Effector memory CD8-positive, alpha-beta T cell (primary cell): ENCODE measurements around the gene XAGE2.
"Not testable (repeated sequence)": the region's sequence is repeated elsewhere in the genome, so short reads cannot be mapped to it uniquely, and the experiment has no call there.

Experiments
- ATAC-seq: fragments of 150-1000 bp; cut with Tn5 transposase; replicated peaks from 2 replicates; pipeline ENCODE4 v1.10.0; 2021; ENCODE audit warnings: mild to moderate bottlenecking, moderate library complexity
- DNase-seq, 3 experiments: peaks; one replicate each; pipeline ENCODE4 v3.0.0; 2021
- H3K27ac Mint-ChIP-seq, 2 donors: one replicate each; pipeline ENCODE4 v1.8.0; 2022; ENCODE audit warnings: mild to moderate bottlenecking in 2 of 2, mixed read lengths in 2 of 2, moderate library complexity in 2 of 2
- H3K27me3 Mint-ChIP-seq, 2 donors: one replicate each; pipeline ENCODE4 v1.8.0; 2022; ENCODE audit warnings: mixed read lengths in 2 of 2
- H3K36me3 Mint-ChIP-seq: one replicate; pipeline ENCODE4 v1.8.0; 2022; ENCODE audit warnings: mild to moderate bottlenecking, moderate library complexity, mixed read lengths; ENCODE audit not compliant: insufficient read depth
- H3K4me1 Mint-ChIP-seq, 2 donors: one replicate each; pipeline ENCODE4 v1.8.0; 2022; ENCODE audit warnings: low read depth in 2 of 2, mixed read lengths in 2 of 2
- H3K4me3 Mint-ChIP-seq, 2 donors: one replicate each; pipeline ENCODE4 v1.8.0; 2022; ENCODE audit warnings: mild to moderate bottlenecking in 2 of 2, mixed read lengths in 2 of 2, moderate library complexity in 2 of 2
- H3K9me3 Mint-ChIP-seq, 2 donors: one replicate each; pipeline ENCODE4 v1.8.0; 2022; ENCODE audit warnings: mixed read lengths in 2 of 2
- total RNA-seq, 9 experiments: gene quantifications; one replicate each; lab custom pipeline; 2026; lab: John Stamatoyannopoulos, UW

The XAGE2 gene
- total RNA-seq = 0 reads per million in 9 experiments

GRCh38 chrX:52368368-52369055 is at the start of gene XAGE2:
XAGE2 (plus strand) TSS chrX:52369021; CDS start chrX:52370015, 994 bp downstream.
- Mint-ChIP-seq H3K36me3 (no peaks in the 10 kb centered on the region), H3K4me3 (no peak within 1 kb of the TSS), H3K27me3 (no peaks in the 10 kb centered on the region), H3K27ac (no peak within 1 kb of the TSS), H3K4me1 (no peaks in the 10 kb centered on the region), H3K9me3 (no peaks in the 10 kb centered on the region)
- DNase-seq (no peak), ATAC-seq (no peak)

GRCh38 chrX:52337410-52337809 is 31.4 kb upstream of the XAGE2 start:
- H3K27ac Mint-ChIP-seq = no peak overlapping the region

GRCh38 chrX:52341493-52341892 is 27.3 kb upstream of the XAGE2 start:
- no peaks in the 10 kb centered on the region for H3K4me1 Mint-ChIP-seq
- no peaks in the 10 kb centered on the region for H3K9me3 Mint-ChIP-seq
- no peaks in the 10 kb centered on the region for H3K36me3 Mint-ChIP-seq
- H3K27ac Mint-ChIP-seq = no peak overlapping the region
- peaks cover 3 to 24% of the 10 kb centered on the region in 2 donors for H3K27me3 Mint-ChIP-seq
- H3K4me3 Mint-ChIP-seq = no peak overlapping the region
- ATAC-seq (no peak), DNase-seq (no peak)

More at GRCh38 chrX:52337410-52337809, 31.4 kb upstream of the XAGE2 start:
- Mint-ChIP-seq H3K9me3 (no peaks in the 10 kb centered on the region), H3K36me3 (no peaks in the 10 kb centered on the region), H3K4me1 (no peaks in the 10 kb centered on the region), H3K4me3 (no peak overlapping the region), H3K27me3 (peaks cover 22 to 40% of the 10 kb centered on the region in 2 donors)
- DNase-seq (no peak), ATAC-seq (no peak)

- H3K27ac Mint-ChIP-seq, H3K36me3 Mint-ChIP-seq, ATAC-seq, DNase-seq, H3K4me1 Mint-ChIP-seq, H3K4me3 Mint-ChIP-seq, H3K9me3 Mint-ChIP-seq: not testable (repeated sequence)
- H3K27me3 Mint-ChIP-seq = peaks cover 0 to 17% of the 10 kb centered on the region in 2 donors
Measured at GRCh38 chrX:52343131-52343530, 25.7 kb upstream of the XAGE2 start.

GRCh38 chrX:52345402-52345801 is 23.4 kb upstream of the XAGE2 start:
- not testable (repeated sequence) for H3K27ac Mint-ChIP-seq, ATAC-seq, H3K9me3 Mint-ChIP-seq, H3K4me1 Mint-ChIP-seq, H3K36me3 Mint-ChIP-seq, H3K27me3 Mint-ChIP-seq, H3K4me3 Mint-ChIP-seq
- peak in 1 of 3 experiments; percentile 15 for DNase-seq

- no peaks in the 10 kb centered on the region for H3K36me3 Mint-ChIP-seq
- H3K4me3 Mint-ChIP-seq = no peak overlapping the region
- no peak for ATAC-seq
- no peaks in the 10 kb centered on the region for H3K27me3 Mint-ChIP-seq
- no peak overlapping the region for H3K27ac Mint-ChIP-seq
- no peak for DNase-seq
- H3K4me1 Mint-ChIP-seq = no peaks in the 10 kb centered on the region
- no peaks in the 10 kb centered on the region for H3K9me3 Mint-ChIP-seq
Measured at GRCh38 chrX:52346174-52347165, 22.4 kb upstream of the XAGE2 start.

GRCh38 chrX:52349681-52350080 is 19.1 kb upstream of the XAGE2 start:
- no peak overlapping the region for H3K27ac Mint-ChIP-seq
- H3K9me3 Mint-ChIP-seq = no peaks in the 10 kb centered on the region
- no peaks in the 10 kb centered on the region for H3K36me3 Mint-ChIP-seq
- no peak overlapping the region for H3K4me3 Mint-ChIP-seq
- H3K4me1 Mint-ChIP-seq = no peaks in the 10 kb centered on the region
- DNase-seq = no peak
- no peak for ATAC-seq
- no peaks in the 10 kb centered on the region for H3K27me3 Mint-ChIP-seq

- Mint-ChIP-seq H3K4me1 (no peaks in the 10 kb centered on the region), H3K9me3 (no peaks in the 10 kb centered on the region), H3K4me3 (no peak overlapping the region), H3K27me3 (no peaks in the 10 kb centered on the region), H3K36me3 (no peaks in the 10 kb centered on the region), H3K27ac (no peak overlapping the region)
- no peak for ATAC-seq
- DNase-seq = no peak
Measured at GRCh38 chrX:52352551-52352950, 16.3 kb upstream of the XAGE2 start.

GRCh38 chrX:52353838-52354237 is 15.0 kb upstream of the XAGE2 start:
- H3K9me3 Mint-ChIP-seq = no peaks in the 10 kb centered on the region
- H3K36me3 Mint-ChIP-seq = no peaks in the 10 kb centered on the region
- no peaks in the 10 kb centered on the region for H3K4me1 Mint-ChIP-seq
- no peaks in the 10 kb centered on the region for H3K27me3 Mint-ChIP-seq
- ATAC-seq (no peak), DNase-seq (no peak)
- no peak overlapping the region for H3K4me3 Mint-ChIP-seq
- no peak overlapping the region for H3K27ac Mint-ChIP-seq

- H3K27ac Mint-ChIP-seq = no peak overlapping the region
- ATAC-seq = no peak
- no peak for DNase-seq
- H3K4me1 Mint-ChIP-seq = no peaks in the 10 kb centered on the region
- no peaks in the 10 kb centered on the region for H3K36me3 Mint-ChIP-seq
- no peaks in the 10 kb centered on the region for H3K27me3 Mint-ChIP-seq
- no peaks in the 10 kb centered on the region for H3K9me3 Mint-ChIP-seq
- H3K4me3 Mint-ChIP-seq = no peak overlapping the region
Measured at GRCh38 chrX:52355108-52355507, 13.7 kb upstream of the XAGE2 start.

- Mint-ChIP-seq H3K27me3 (no peaks in the 10 kb centered on the region), H3K9me3 (no peaks in the 10 kb centered on the region), H3K27ac (no peak overlapping the region), H3K4me3 (no peak overlapping the region), H3K4me1 (no peaks in the 10 kb centered on the region), H3K36me3 (no peaks in the 10 kb centered on the region)
- ATAC-seq = no peak
- no peak for DNase-seq
Measured at GRCh38 chrX:52359614-52360232, 9.1 kb upstream of the XAGE2 start.

GRCh38 chrX:52361941-52362340 is 6.9 kb upstream of the XAGE2 start:
- ATAC-seq (no peak), DNase-seq (no peak)
- H3K9me3 Mint-ChIP-seq = no peaks in the 10 kb centered on the region
- H3K4me1 Mint-ChIP-seq = no peaks in the 10 kb centered on the region
- H3K4me3 Mint-ChIP-seq = no peak overlapping the region
- H3K36me3 Mint-ChIP-seq = no peaks in the 10 kb centered on the region
- H3K27me3 Mint-ChIP-seq = no peaks in the 10 kb centered on the region
- no peak overlapping the region for H3K27ac Mint-ChIP-seq

GRCh38 chrX:52363247-52363883 is 5.5 kb upstream of the XAGE2 start:
- DNase-seq (no peak), ATAC-seq (no peak)
- H3K4me3 Mint-ChIP-seq = no peak overlapping the region
- no peaks in the 10 kb centered on the region for H3K36me3 Mint-ChIP-seq
- no peaks in the 10 kb centered on the region for H3K4me1 Mint-ChIP-seq
- no peaks in the 10 kb centered on the region for H3K9me3 Mint-ChIP-seq
- no peak overlapping the region for H3K27ac Mint-ChIP-seq
- no peaks in the 10 kb centered on the region for H3K27me3 Mint-ChIP-seq
